ENCODE measurements around the gene ATL1.

ATL1 gene

GRCh38 chr14:50602035-50602434 lies 42.1 kb downstream of the ATL1 start:
- H3K27me3 Mint-ChIP-seq (ENCODE audit: low read depth) = peaks cover 4% of the 10 kb centered on the region
- no peaks in the 10 kb centered on the region for H3K9me3 Mint-ChIP-seq
- no peaks in the 10 kb centered on the region for H3K36me3 Mint-ChIP-seq (ENCODE audit: low read depth)

GRCh38 chr14:50603565-50603964 lies 43.6 kb downstream of the ATL1 start:
- Mint-ChIP-seq H3K4me1 (ENCODE audit: low read depth) (peaks cover 6% of the 10 kb centered on the region), H3K27me3 (ENCODE audit: low read depth) (peaks cover 9% of the 10 kb centered on the region), H3K4me3 (no peak overlapping the region), H3K9me3 (no peaks in the 10 kb centered on the region), H3K27ac (no peak overlapping the region), H3K36me3 (ENCODE audit: low read depth) (no peaks in the 10 kb centered on the region)

More at GRCh38 chr14:50602035-50602434, 42.1 kb downstream of the ATL1 start:
- Mint-ChIP-seq H3K27ac (no peak overlapping the region), H3K4me3 (no peak overlapping the region), H3K4me1 (ENCODE audit: low read depth) (peaks cover 4% of the 10 kb centered on the region)

- H3K27ac Mint-ChIP-seq = no peak overlapping the region
- H3K27me3 Mint-ChIP-seq (ENCODE audit: low read depth) = peaks cover 19% of the 10 kb centered on the region
Observed at GRCh38 chr14:50605766-50606165, 45.8 kb downstream of the ATL1 start.

GRCh38 chr14:50606468-50606867 lies 46.5 kb downstream of the ATL1 start:
- Mint-ChIP-seq H3K9me3 (no peaks in the 10 kb centered on the region), H3K4me1 (ENCODE audit: low read depth) (peaks cover 2% of the 10 kb centered on the region), H3K27me3 (ENCODE audit: low read depth) (peaks cover 25% of the 10 kb centered on the region), H3K27ac (no peak overlapping the region), H3K4me3 (no peak overlapping the region), H3K36me3 (ENCODE audit: low read depth) (no peaks in the 10 kb centered on the region)

More at GRCh38 chr14:50605766-50606165, 45.8 kb downstream of the ATL1 start:
- H3K4me3 Mint-ChIP-seq = no peak overlapping the region
- H3K9me3 Mint-ChIP-seq = no peaks in the 10 kb centered on the region
- no peaks in the 10 kb centered on the region for H3K36me3 Mint-ChIP-seq (ENCODE audit: low read depth)
- peaks cover 2% of the 10 kb centered on the region for H3K4me1 Mint-ChIP-seq (ENCODE audit: low read depth)

- H3K4me3 Mint-ChIP-seq = no peak overlapping the region
- no peak overlapping the region for H3K27ac Mint-ChIP-seq
- peaks cover 2% of the 10 kb centered on the region for H3K4me1 Mint-ChIP-seq (ENCODE audit: low read depth)
- H3K27me3 Mint-ChIP-seq (ENCODE audit: low read depth) = peaks cover 29% of the 10 kb centered on the region
- H3K9me3 Mint-ChIP-seq = no peaks in the 10 kb centered on the region
- H3K36me3 Mint-ChIP-seq (ENCODE audit: low read depth) = no peaks in the 10 kb centered on the region
Observed at GRCh38 chr14:50607181-50607580, 47.2 kb downstream of the ATL1 start.

- Mint-ChIP-seq H3K9me3 (no peaks in the 10 kb centered on the region), H3K36me3 (ENCODE audit: low read depth) (no peaks in the 10 kb centered on the region), H3K4me1 (ENCODE audit: low read depth) (peaks cover 2% of the 10 kb centered on the region), H3K4me3 (no peak overlapping the region), H3K27ac (no peak overlapping the region), H3K27me3 (ENCODE audit: low read depth) (peaks cover 32% of the 10 kb centered on the region)
Observed at GRCh38 chr14:50607761-50608160, 47.8 kb downstream of the ATL1 start.

GRCh38 chr14:50608302-50608851 lies 48.4 kb downstream of the ATL1 start:
- peaks cover 32% of the 10 kb centered on the region for H3K27me3 Mint-ChIP-seq (ENCODE audit: low read depth)
- H3K36me3 Mint-ChIP-seq (ENCODE audit: low read depth) = no peaks in the 10 kb centered on the region
- H3K9me3 Mint-ChIP-seq = no peaks in the 10 kb centered on the region
- H3K4me1 Mint-ChIP-seq (ENCODE audit: low read depth) = peaks cover 2% of the 10 kb centered on the region
- no peak overlapping the region for H3K27ac Mint-ChIP-seq
- H3K4me3 Mint-ChIP-seq = no peak overlapping the region

GRCh38 chr14:50610465-50610864 lies 50.5 kb downstream of the ATL1 start:
- H3K9me3 Mint-ChIP-seq = no peaks in the 10 kb centered on the region
- H3K27ac Mint-ChIP-seq = no peak overlapping the region
- no peaks in the 10 kb centered on the region for H3K36me3 Mint-ChIP-seq (ENCODE audit: low read depth)
- H3K27me3 Mint-ChIP-seq (ENCODE audit: low read depth) = peaks cover 32% of the 10 kb centered on the region
- peaks cover 2% of the 10 kb centered on the region for H3K4me1 Mint-ChIP-seq (ENCODE audit: low read depth)
- no peak overlapping the region for H3K4me3 Mint-ChIP-seq

GRCh38 chr14:50612806-50613205 lies 52.9 kb downstream of the ATL1 start:
- H3K27me3 Mint-ChIP-seq (ENCODE audit: low read depth) = peaks cover 23% of the 10 kb centered on the region
- no peak overlapping the region for H3K4me3 Mint-ChIP-seq
- H3K36me3 Mint-ChIP-seq (ENCODE audit: low read depth) = no peaks in the 10 kb centered on the region
- H3K4me1 Mint-ChIP-seq (ENCODE audit: low read depth) = no peaks in the 10 kb centered on the region
- H3K27ac Mint-ChIP-seq = no peak overlapping the region
- H3K9me3 Mint-ChIP-seq = no peaks in the 10 kb centered on the region

- Mint-ChIP-seq H3K4me1 (ENCODE audit: low read depth) (no peaks in the 10 kb centered on the region), H3K9me3 (no peaks in the 10 kb centered on the region), H3K27ac (no peak overlapping the region)
Observed at GRCh38 chr14:50615056-50615455, 55.1 kb downstream of the ATL1 start.

GRCh38 chr14:50615552-50615951 lies 55.6 kb downstream of the ATL1 start:
- H3K4me3 Mint-ChIP-seq = no peak overlapping the region
- H3K27ac Mint-ChIP-seq = no peak overlapping the region
- H3K4me1 Mint-ChIP-seq (ENCODE audit: low read depth) = no peaks in the 10 kb centered on the region
- H3K9me3 Mint-ChIP-seq = no peaks in the 10 kb centered on the region
- H3K36me3 Mint-ChIP-seq (ENCODE audit: low read depth) = no peaks in the 10 kb centered on the region
- peaks cover 17% of the 10 kb centered on the region for H3K27me3 Mint-ChIP-seq (ENCODE audit: low read depth)

More at GRCh38 chr14:50615056-50615455, 55.1 kb downstream of the ATL1 start:
- Mint-ChIP-seq H3K36me3 (ENCODE audit: low read depth) (no peaks in the 10 kb centered on the region), H3K27me3 (ENCODE audit: low read depth) (peaks cover 19% of the 10 kb centered on the region), H3K4me3 (no peak overlapping the region)

GRCh38 chr14:50616275-50616674 lies 56.3 kb downstream of the ATL1 start:
- Mint-ChIP-seq H3K27me3 (ENCODE audit: low read depth) (peaks cover 12% of the 10 kb centered on the region), H3K36me3 (ENCODE audit: low read depth) (no peaks in the 10 kb centered on the region), H3K27ac (no peak overlapping the region), H3K9me3 (no peaks in the 10 kb centered on the region), H3K4me1 (ENCODE audit: low read depth) (no peaks in the 10 kb centered on the region), H3K4me3 (no peak overlapping the region)

- Mint-ChIP-seq H3K36me3 (ENCODE audit: low read depth) (no peaks in the 10 kb centered on the region), H3K4me3 (no peak overlapping the region), H3K27ac (no peak overlapping the region), H3K4me1 (ENCODE audit: low read depth) (no peaks in the 10 kb centered on the region), H3K27me3 (ENCODE audit: low read depth) (peaks cover 3% of the 10 kb centered on the region), H3K9me3 (no peaks in the 10 kb centered on the region)
Observed at GRCh38 chr14:50619569-50620141, 59.7 kb downstream of the ATL1 start.

GRCh38 chr14:50620341-50620740 lies 60.4 kb downstream of the ATL1 start:
- H3K27ac Mint-ChIP-seq = no peak overlapping the region
- H3K27me3 Mint-ChIP-seq (ENCODE audit: low read depth) = peaks cover 3% of the 10 kb centered on the region
- no peaks in the 10 kb centered on the region for H3K9me3 Mint-ChIP-seq
- H3K4me1 Mint-ChIP-seq (ENCODE audit: low read depth) = no peaks in the 10 kb centered on the region
- no peak overlapping the region for H3K4me3 Mint-ChIP-seq
- H3K36me3 Mint-ChIP-seq (ENCODE audit: low read depth) = no peaks in the 10 kb centered on the region

GRCh38 chr14:50622978-50623377 lies 63.0 kb downstream of the ATL1 start:
- Mint-ChIP-seq H3K4me1 (ENCODE audit: low read depth) (no peaks in the 10 kb centered on the region), H3K4me3 (no peak overlapping the region), H3K27me3 (ENCODE audit: low read depth) (peaks cover 3% of the 10 kb centered on the region), H3K9me3 (no peaks in the 10 kb centered on the region), H3K27ac (no peak overlapping the region), H3K36me3 (ENCODE audit: low read depth) (no peaks in the 10 kb centered on the region)

Measured in T-helper 1 cell treated with Interleukin-12 subunit alpha and Interleukin-12 subunit beta and Interleukin-4 antibody, amounts not matched to agents 30 μg/mL and 1 μg/mL, for 36 hours (primary cell).